Neuronal stem cell (in vitro differentiated cells): Measurements from ENCODE around the gene NGFR.

Source experiments
- DNase-seq: peaks from one replicate; pipeline ENCODE4 v3.0.0-alpha.2; 2013; ENCODE audit warnings: low spot score
- H2AFZ ChIP-seq: one replicate; pipeline ENCODE4 v1.6.1; 2013; ENCODE audit warnings: mild to moderate bottlenecking, low read length, inconsistent platforms
- H2AK5ac ChIP-seq: 2 replicates; pipeline ENCODE4 v1.6.1; 2013; ENCODE audit warnings: low read depth, mild to moderate bottlenecking, inconsistent platforms, low read length, moderate library complexity, mixed read lengths
- H2BK120ac ChIP-seq: 2 replicates; pipeline ENCODE4 v1.6.1; 2013; ENCODE audit warnings: low read depth, mild to moderate bottlenecking, inconsistent platforms, low read length, moderate library complexity, mixed read lengths
- H2BK12ac ChIP-seq: one replicate; pipeline ENCODE4 v1.6.1; 2013; ENCODE audit warnings: low read length, inconsistent platforms
- H2BK15ac ChIP-seq: 2 replicates; pipeline ENCODE4 v1.6.1; 2013; ENCODE audit warnings: mild to moderate bottlenecking, low read length, inconsistent platforms, mixed read lengths
- H2BK5ac ChIP-seq: one replicate; pipeline ENCODE4 v1.6.1; 2013; ENCODE audit warnings: inconsistent platforms, mild to moderate bottlenecking, low read length, moderate library complexity
- H3K14ac ChIP-seq: one replicate; pipeline ENCODE4 v1.6.1; 2013; ENCODE audit warnings: low read length, inconsistent platforms
- H3K18ac ChIP-seq: 2 replicates; pipeline ENCODE4 v1.6.1; 2013; ENCODE audit warnings: low read length, inconsistent platforms
- H3K23ac ChIP-seq: 2 replicates; pipeline ENCODE4 v1.6.1; 2013; ENCODE audit warnings: low read depth, mild to moderate bottlenecking, mixed read lengths, low read length, inconsistent platforms; ENCODE audit not compliant: poor library complexity
- H3K27ac ChIP-seq: replicated peaks from 3 replicates; pipeline ENCODE4 v1.5.1; 2013; ENCODE audit warnings: low read length, inconsistent platforms
- H3K27me3 ChIP-seq, 3 experiments: 2 replicates each; pipeline ENCODE4 v1.6.1; 2013; ENCODE audit warnings: low read length in 3 of 3, mild to moderate bottlenecking in 2 of 3, inconsistent platforms in 1 of 3, low read depth in 1 of 3, mixed read lengths in 1 of 3, moderate library complexity in 1 of 3; ENCODE audit not compliant: control insufficient read depth in 3 of 3, insufficient read depth in 3 of 3
- H3K36me3 ChIP-seq, 2 donors: replicated peaks in 1 of 2; 2 replicates each; pipeline ENCODE4 v1.6.1; 2013; ENCODE audit warnings: low read length in 2 of 2; ENCODE audit not compliant: control insufficient read depth in 2 of 2, insufficient read depth in 2 of 2
- H3K4ac ChIP-seq: 2 replicates; pipeline ENCODE4 v1.6.1; 2013; ENCODE audit warnings: inconsistent platforms, mild to moderate bottlenecking, low read length, moderate library complexity
- H3K4me1 ChIP-seq, 2 donors: 1 replicate in 1 of 2; 2 replicates in 1 of 2; pipeline ENCODE4 v1.6.1; 2013; ENCODE audit warnings: low read length in 2 of 2, low read depth in 1 of 2; ENCODE audit not compliant: control insufficient read depth in 2 of 2, insufficient read depth in 1 of 2
- H3K4me2 ChIP-seq: one replicate; pipeline ENCODE4 v1.6.1; 2013; ENCODE audit warnings: mild to moderate bottlenecking, low read length, inconsistent platforms; ENCODE audit not compliant: insufficient read depth, poor library complexity, severe bottlenecking
- H3K4me3 ChIP-seq, 2 donors: 2 replicates each; pipeline ENCODE4 v1.5.1; 2013; ENCODE audit warnings: low read length in 2 of 2, mild to moderate bottlenecking in 2 of 2, inconsistent platforms in 1 of 2, moderate library complexity in 1 of 2
- H3K79me1 ChIP-seq: one replicate; pipeline ENCODE4 v1.6.1; 2013; ENCODE audit warnings: low read depth, mild to moderate bottlenecking, inconsistent platforms, low read length, moderate library complexity
- H3K9ac ChIP-seq: one replicate; pipeline ENCODE4 v1.6.1; 2013; ENCODE audit warnings: mild to moderate bottlenecking, low read depth, low read length, inconsistent platforms; ENCODE audit not compliant: poor library complexity
- H3K9me3 ChIP-seq, 2 donors: replicated peaks in 1 of 2; 2 replicates each; pipeline versions ENCODE3 to v1.6.1; 2013; ENCODE audit warnings: low read length in 2 of 2, mild to moderate bottlenecking in 2 of 2, inconsistent platforms in 1 of 2, low read depth in 1 of 2, mixed read lengths in 1 of 2, moderate library complexity in 1 of 2; ENCODE audit not compliant: control insufficient read depth in 2 of 2, insufficient read depth in 1 of 2
- H4K8ac ChIP-seq: one replicate; pipeline ENCODE4 v1.6.1; 2013; ENCODE audit warnings: low read depth, mild to moderate bottlenecking, inconsistent platforms, low read length, moderate library complexity
- H4K91ac ChIP-seq: one replicate; pipeline ENCODE4 v1.6.1; 2013; ENCODE audit warnings: low read length, low read depth, mild to moderate bottlenecking, inconsistent platforms; ENCODE audit not compliant: poor library complexity
- WGBS, 2 donors: extraction: QIAGEN DNeasy Blood & Tissue Kit; methylation state at CpG; one replicate each; pipeline ENCODE4 v1.1.7; 2013; ENCODE audit warnings: missing lambda C conversion rate in 2 of 2, mixed read lengths in 1 of 2; ENCODE audit not compliant: insufficient read length in 2 of 2, insufficient replicate concordance in 1 of 2; ENCODE audit errors: extremely low coverage in 2 of 2; 5-methylcytosine and 5-hydroxymethylcytosine counted together

NGFR gene

DNA sequence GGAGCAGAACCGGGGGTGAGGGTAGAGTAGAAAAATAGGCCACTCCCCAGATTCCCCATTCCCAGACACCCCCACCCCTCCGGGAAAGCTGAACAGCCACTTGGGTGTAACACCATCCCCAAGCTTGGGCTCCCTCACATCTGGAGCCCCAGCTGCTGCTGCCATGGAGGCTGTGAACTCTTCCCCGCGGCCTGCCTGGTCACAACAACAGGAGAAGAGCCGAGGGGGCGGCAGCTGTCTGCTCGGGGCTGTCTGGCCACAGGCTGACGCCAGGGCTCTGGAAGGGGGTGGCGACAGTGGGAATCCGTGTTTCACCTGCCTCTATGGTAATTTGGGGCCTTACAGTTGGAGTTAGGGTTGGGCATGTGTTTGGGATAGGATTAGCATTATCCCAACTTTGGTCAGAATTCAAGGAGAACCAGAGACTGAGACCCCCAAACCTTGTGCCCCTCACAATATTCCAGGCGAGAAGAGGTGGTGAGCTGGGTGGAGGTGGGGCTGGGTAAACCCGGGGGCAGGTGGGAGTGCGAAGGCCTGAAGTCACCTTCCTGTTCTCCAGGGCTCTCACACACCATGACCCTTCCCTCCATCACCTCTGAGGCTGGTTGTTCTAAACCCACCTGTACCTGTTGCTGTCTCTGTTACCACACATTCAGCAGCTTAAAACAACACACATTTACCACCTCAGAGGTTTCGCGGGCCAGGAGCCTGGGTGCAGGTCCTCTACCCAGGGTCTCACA lies 50.9 kb downstream of the NGFR start:
- peak overlapping the region; percentile 7 for H2BK5ac ChIP-seq
- H3K27ac ChIP-seq = no peak overlapping the region
- H2BK120ac ChIP-seq = no peak overlapping the region
- H2AFZ ChIP-seq = no peak overlapping the region
- H2AK5ac ChIP-seq = peak overlapping the region; percentile 99
- H3K27me3 ChIP-seq = peaks cover 0 to 68% (median 0%) of the 10 kb centered on the region in 3 experiments
- H3K4me3 ChIP-seq = no peak overlapping the region
- WGBS, 2 donors = no CpG with 5 or more reads among the region's 15 CpGs
- peak overlapping the region; percentile 98 for H2BK15ac ChIP-seq
- H4K91ac ChIP-seq = peak overlapping the region; percentile 48
- peak overlapping the region; percentile 38 for H3K23ac ChIP-seq
- H3K4me1 ChIP-seq = peaks cover 0 to 31% of the 10 kb centered on the region in 2 donors
- peak overlapping the region; percentile 39 for H3K9ac ChIP-seq
- H3K9me3 ChIP-seq = no peaks in the 10 kb centered on the region
- no peak for DNase-seq
- no peak overlapping the region for H3K4ac ChIP-seq
- H4K8ac ChIP-seq = peak overlapping the region; percentile 31
- H3K4me2 ChIP-seq = peak overlapping the region; percentile 3
- no peak overlapping the region for H3K14ac ChIP-seq
- peaks cover 0 to 3% of the 10 kb centered on the region in 2 donors for H3K36me3 ChIP-seq
- peak overlapping the region; percentile 88 for H3K18ac ChIP-seq
- H3K79me1 ChIP-seq = peaks cover 4% of the 10 kb centered on the region
- peak overlapping the region; percentile 88 for H2BK12ac ChIP-seq

DNA sequence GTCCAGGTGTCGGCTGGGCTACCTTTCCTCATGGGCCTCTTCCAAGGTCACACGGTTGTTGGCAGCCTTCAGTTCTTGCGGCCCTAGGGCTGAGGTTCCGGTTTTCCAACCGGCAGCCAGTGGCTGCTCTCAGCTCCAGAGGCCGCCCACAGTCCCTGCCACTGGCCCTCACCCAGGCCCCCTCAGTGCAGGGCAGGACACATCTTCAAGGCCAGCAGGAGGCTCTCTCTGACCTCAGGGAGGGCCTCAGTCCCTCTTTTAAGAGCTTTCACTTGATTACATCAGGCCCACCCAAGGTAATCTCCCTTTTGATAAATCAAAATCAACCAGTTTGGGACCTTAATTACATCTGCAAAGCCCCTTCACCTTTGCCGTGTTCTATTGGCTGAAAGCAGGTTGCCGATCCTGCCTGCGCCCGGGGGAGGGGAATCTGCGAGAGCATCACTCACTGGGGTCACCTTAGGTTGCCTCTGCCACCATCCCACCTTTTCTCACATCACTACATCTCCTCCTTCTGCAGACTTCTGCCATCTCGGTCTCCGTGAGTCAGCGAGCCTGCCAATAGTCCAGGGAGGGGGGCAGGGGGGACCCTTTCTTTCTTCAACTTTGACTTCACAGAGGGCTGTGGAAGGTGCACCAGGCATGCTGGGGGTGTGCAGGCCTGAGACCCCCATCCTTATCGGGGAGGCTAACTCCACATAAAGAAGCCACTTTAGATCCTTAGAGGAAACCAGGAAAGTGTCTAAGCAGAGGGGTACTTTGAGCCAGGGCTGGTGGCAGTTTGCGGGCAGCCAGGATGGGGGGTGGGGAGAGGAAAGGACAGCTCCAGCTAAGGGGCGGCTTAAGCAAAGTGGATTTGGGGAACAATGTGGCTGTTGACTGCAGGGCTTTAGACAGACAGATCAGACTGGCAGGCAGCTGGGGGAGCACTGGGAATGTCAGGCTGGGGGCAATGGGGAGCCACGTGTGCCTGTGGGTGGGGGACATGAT lies 51.7 kb downstream of the NGFR start:
- Histone ChIP-seq H3K4me3 (no peak overlapping the region), H2AK5ac (peak overlapping the region; percentile 99), H2AFZ (no peak overlapping the region), H3K27ac (no peak overlapping the region), H3K4ac (no peak overlapping the region), H3K9me3 (no peaks in the 10 kb centered on the region), H4K8ac (peak overlapping the region; percentile 31), H3K4me1 (peaks cover 0 to 31% of the 10 kb centered on the region in 2 donors), H2BK120ac (no peak overlapping the region), H3K4me2 (peak overlapping the region; percentile 3), H2BK5ac (peak overlapping the region; percentile 7), H3K27me3 (peaks cover 0 to 65% (median 0%) of the 10 kb centered on the region in 3 experiments), H3K36me3 (peaks cover 0 to 3% of the 10 kb centered on the region in 2 donors), H3K18ac (peak overlapping the region; percentile 88), H4K91ac (peak overlapping the region; percentile 48), H3K23ac (peak overlapping the region; percentile 38), H2BK15ac (peak overlapping the region; percentile 98), H3K14ac (no peak overlapping the region), H3K9ac (peak overlapping the region; percentile 17), H2BK12ac (peak overlapping the region; percentile 88), H3K79me1 (peaks cover 4% of the 10 kb centered on the region)
- no CpG with 5 or more reads among the region's 18 CpGs for WGBS, 2 donors
- no peak for DNase-seq

DNA sequence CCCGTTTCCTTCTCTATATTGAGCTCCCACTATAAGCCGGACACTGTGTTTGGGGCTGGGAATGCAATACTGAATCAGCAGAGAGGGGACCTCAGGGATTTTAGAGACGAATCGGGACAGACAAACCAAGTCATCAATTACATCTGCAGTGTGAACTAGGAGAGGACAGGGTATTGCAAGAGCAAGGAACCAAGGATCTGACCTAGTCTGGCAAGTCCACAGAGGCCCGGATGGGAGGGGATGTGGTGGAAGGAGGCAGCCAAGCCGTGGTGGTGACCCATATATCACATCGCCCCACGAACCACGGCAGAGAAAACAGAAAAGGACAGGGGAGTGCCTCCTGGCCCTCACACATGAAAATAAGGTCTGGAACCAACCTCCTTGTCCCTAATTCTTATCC lies 52.5 kb downstream of the NGFR start:
- H3K9me3 ChIP-seq = no peaks in the 10 kb centered on the region
- no peak overlapping the region for H2AK5ac ChIP-seq
- peaks cover 0 to 3% of the 10 kb centered on the region in 2 donors for H3K36me3 ChIP-seq
- H3K79me1 ChIP-seq = peaks cover 4% of the 10 kb centered on the region
- peak overlapping the region; percentile 64 for H2BK12ac ChIP-seq
- no peak overlapping the region for H3K27ac ChIP-seq
- H2AFZ ChIP-seq = no peak overlapping the region
- no peak overlapping the region for H2BK5ac ChIP-seq
- no peak overlapping the region for H4K91ac ChIP-seq
- H3K27me3 ChIP-seq = peaks cover 0 to 72% (median 0%) of the 10 kb centered on the region in 3 experiments
- no peak overlapping the region for H2BK120ac ChIP-seq
- no peak for DNase-seq
- peak overlapping the region; percentile 51 for H3K18ac ChIP-seq
- H3K23ac ChIP-seq = no peak overlapping the region
- H3K9ac ChIP-seq = no peak overlapping the region
- H3K4me3 ChIP-seq = no peak overlapping the region
- peaks cover 0 to 31% of the 10 kb centered on the region in 2 donors for H3K4me1 ChIP-seq
- H2BK15ac ChIP-seq = no peak overlapping the region
- H3K4me2 ChIP-seq = no peak overlapping the region
- H3K4ac ChIP-seq = no peak overlapping the region
- H3K14ac ChIP-seq = no peak overlapping the region
- H4K8ac ChIP-seq = no peak overlapping the region
- WGBS, 2 donors = no CpG with 5 or more reads among the region's 9 CpGs
